Endometrial microvascular endothelial cells (primary cell): ENCODE results near the gene GPX2. TPM values are rescaled to one million over a fixed set of nuclear protein-coding genes. Genes with fewer than 3 reads are reported as not detected.
"Not testable (repeated sequence)": the region's sequence is repeated elsewhere in the genome, so short reads cannot be mapped to it uniquely, and the experiment has no call there.

Experiments
- in situ Hi-C: cut with HindIII; loops from 2 replicates; pipeline ENCODE4 v1.10.0; 2017; ENCODE audit warnings: low sequenced_read_pairs, low pct_unique_long_range_greater_than_20kb; ENCODE audit errors: inconsistent ontology term
- total RNA-seq: library from RNA; depleted of rRNA; stranded (reverse); fragments of >200 nt; gene quantifications from one replicate; pipeline ENCODE4 v1.2.3, GENCODE V29; 2015; ENCODE audit errors: inconsistent ontology term

GPX2 gene
- total RNA-seq, 1 donor from 2014 or later, result not detected

GRCh38 chr14:64923015-64923414 is 19.5 kb downstream of the GPX2 start:
- in situ Hi-C loops, result no loop called here

GRCh38 chr14:64920465-64920864 is 22.1 kb downstream of the GPX2 start:
- in situ Hi-C loops, result no loop called here

GRCh38 chr14:64919618-64920017 is 22.9 kb downstream of the GPX2 start:
- in situ Hi-C loops, result no loop called here

- in situ Hi-C loops, result no loop called here
Measured at GRCh38 chr14:64919215-64919614, 23.3 kb downstream of the GPX2 start.

- in situ Hi-C loops, result no loop called here
Measured at GRCh38 chr14:64918216-64918615, 24.3 kb downstream of the GPX2 start.

GRCh38 chr14:64915797-64916196 is 26.7 kb downstream of the GPX2 start:
- in situ Hi-C loops, result no loop called here

GRCh38 chr14:64915029-64915424 is 27.5 kb downstream of the GPX2 start:
- in situ Hi-C loops, result no loop called here

GRCh38 chr14:64914237-64915028 is 28.1 kb downstream of the GPX2 start, which contains the start of gene CHURC1:
CHURC1 (plus strand) TSS chr14:64914455; CDS start chr14:64914496, 41 bp downstream.
- in situ Hi-C loops, result no loop called here

- in situ Hi-C loops, result not testable (repeated sequence)
Measured at GRCh38 chr14:64913477-64913876, 29.1 kb downstream of the GPX2 start.

GRCh38 chr14:64912261-64912660 is 30.3 kb downstream of the GPX2 start:
- in situ Hi-C loops, result no loop called here

GRCh38 chr14:64910847-64911495 is 31.6 kb downstream of the GPX2 start:
- in situ Hi-C loops, result no loop called here

- in situ Hi-C loops, result no loop called here
Measured at GRCh38 chr14:64906022-64906421, 36.5 kb downstream of the GPX2 start.

GRCh38 chr14:64899958-64900357 is 42.6 kb downstream of the GPX2 start:
- in situ Hi-C loops, result no loop called here

GRCh38 chr14:64891839-64892375 is 50.6 kb downstream of the GPX2 start:
- in situ Hi-C loops, result no loop called here

- in situ Hi-C loops, result no loop called here
Measured at GRCh38 chr14:64891173-64891838, 51.2 kb downstream of the GPX2 start.

GRCh38 chr14:64889352-64889751 is 53.2 kb downstream of the GPX2 start:
- in situ Hi-C loops, result no loop called here
